BLaER1 (cell line): ENCODE measurements around the gene BAIAP2L1.
"Not testable (repeated sequence)": the region's sequence is repeated elsewhere in the genome, so short reads cannot be mapped to it uniquely, and the experiment has no call there.

Source experiments
- H3K27ac ChIP-seq: shearing (Covaris generic); formaldehyde crosslinking; 2 replicates; pipeline ENCODE4 v1.8.1; 2022
- H3K27me3 ChIP-seq: shearing (Covaris generic); formaldehyde crosslinking; 2 replicates; pipeline ENCODE4 v1.8.1; 2022
- H3K36me3 ChIP-seq: shearing (Covaris generic); formaldehyde crosslinking; 2 replicates; pipeline ENCODE4 v1.8.1; 2022
- H3K4me1 ChIP-seq: shearing (Covaris generic); formaldehyde crosslinking; 2 replicates; pipeline ENCODE4 v1.8.1; 2022
- H3K4me2 ChIP-seq: shearing (Covaris generic); formaldehyde crosslinking; 2 replicates; pipeline ENCODE4 v1.8.1; 2022
- H3K4me3 ChIP-seq: shearing (Covaris generic); formaldehyde crosslinking; 2 replicates; pipeline ENCODE4 v1.8.1; 2022
- H3K9ac ChIP-seq: shearing (Covaris generic); formaldehyde crosslinking; 2 replicates; pipeline ENCODE4 v1.8.1; 2022
- H3K9me3 ChIP-seq: shearing (Covaris generic); formaldehyde crosslinking; 2 replicates; pipeline ENCODE4 v1.8.1; 2022
- H4K20me1 ChIP-seq: shearing (Covaris generic); formaldehyde crosslinking; 2 replicates; pipeline ENCODE4 v1.8.1; 2022
- Cebpa-rat ChIP-seq: shearing (Covaris generic); IDR thresholded peaks from 2 replicates; pipeline ENCODE4 v1.8.1; 2022

Gene BAIAP2L1

GRCh38 chr7:98329100-98329790 is 71.6 kb downstream of the BAIAP2L1 start:
- H3K9me3 ChIP-seq = no peaks in the 10 kb centered on the region
- peak overlapping the region; percentile 48 for H3K9ac ChIP-seq
- peak overlapping the region; percentile 74 for H3K4me2 ChIP-seq
- H3K4me3 ChIP-seq = 0 out of 2 replicates have a peak overlapping the region, but pooled peaks have one; percentile 13
- TF ChIP-seq Cebpa-rat = no peak
- H3K4me1 ChIP-seq = peaks cover 23% of the 10 kb centered on the region
- H3K27me3 ChIP-seq = no peaks in the 10 kb centered on the region
- H3K27ac ChIP-seq = peak overlapping the region; percentile 76
- H3K36me3 ChIP-seq = no peaks in the 10 kb centered on the region; the same call in 1 of the 2 replicates
- H4K20me1 ChIP-seq = no peaks in the 10 kb centered on the region

GRCh38 chr7:98324782-98325181 is 76.1 kb downstream of the BAIAP2L1 start:
- no peak for TF ChIP-seq Cebpa-rat
- Histone ChIP-seq H3K27ac (no peak overlapping the region), H3K36me3 (no peaks in the 10 kb centered on the region; the same call in 1 of the 2 replicates), H3K4me2 (no peak overlapping the region), H4K20me1 (no peaks in the 10 kb centered on the region), H3K4me3 (no peak overlapping the region), H3K27me3 (no peaks in the 10 kb centered on the region), H3K4me1 (peaks cover 57% of the 10 kb centered on the region), H3K9me3 (no peaks in the 10 kb centered on the region), H3K9ac (no peak overlapping the region)

- TF ChIP-seq Cebpa-rat = no peak
- Histone ChIP-seq H3K27me3 (no peaks in the 10 kb centered on the region), H4K20me1 (no peaks in the 10 kb centered on the region), H3K9ac (no peak overlapping the region), H3K4me1 (peaks cover 55% of the 10 kb centered on the region), H3K9me3 (no peaks in the 10 kb centered on the region), H3K36me3 (no peaks in the 10 kb centered on the region; the same call in 1 of the 2 replicates), H3K4me2 (no peak overlapping the region), H3K27ac (no peak overlapping the region), H3K4me3 (no peak overlapping the region)
These were observed 77.1 kb downstream of the BAIAP2L1 start for GRCh38 chr7:98323597-98324322.

GRCh38 chr7:98322331-98323270 is 78.3 kb downstream of the BAIAP2L1 start:
- Histone ChIP-seq H3K9ac (no peak overlapping the region), H3K4me3 (no peak overlapping the region), H3K27me3 (no peaks in the 10 kb centered on the region), H3K4me1 (peaks cover 54% of the 10 kb centered on the region), H3K9me3 (no peaks in the 10 kb centered on the region), H3K4me2 (peak overlapping the region; percentile 76), H4K20me1 (no peaks in the 10 kb centered on the region), H3K27ac (no peak overlapping the region), H3K36me3 (no peaks in the 10 kb centered on the region; the same call in 1 of the 2 replicates)
- no peak for TF ChIP-seq Cebpa-rat

GRCh38 chr7:98321301-98321700 is 79.6 kb downstream of the BAIAP2L1 start:
- peaks cover 6% of the 10 kb centered on the region for H3K9me3 ChIP-seq
- H3K27ac ChIP-seq = 0 out of 2 replicates have a peak overlapping the region, but pooled peaks have one; percentile 11
- no peaks in the 10 kb centered on the region for H4K20me1 ChIP-seq
- H3K4me2 ChIP-seq = peak overlapping the region; percentile 76
- H3K27me3 ChIP-seq = no peaks in the 10 kb centered on the region
- H3K36me3 ChIP-seq = no peaks in the 10 kb centered on the region; the same call in 1 of the 2 replicates
- no peak for TF ChIP-seq Cebpa-rat
- H3K4me1 ChIP-seq = peaks cover 57% of the 10 kb centered on the region
- H3K9ac ChIP-seq = no peak overlapping the region
- no peak overlapping the region for H3K4me3 ChIP-seq

- no peak for TF ChIP-seq Cebpa-rat
- Histone ChIP-seq H3K4me1 (peaks cover 78% of the 10 kb centered on the region), H3K4me3 (no peak overlapping the region), H3K36me3 (no peaks in the 10 kb centered on the region), H3K4me2 (0 out of 2 replicates have a peak overlapping the region, but pooled peaks have one; percentile 76), H3K27ac (no peak overlapping the region), H4K20me1 (no peaks in the 10 kb centered on the region), H3K27me3 (no peaks in the 10 kb centered on the region), H3K9me3 (peaks cover 12% of the 10 kb centered on the region), H3K9ac (no peak overlapping the region)
These were observed 81.7 kb downstream of the BAIAP2L1 start for GRCh38 chr7:98319176-98319575.

GRCh38 chr7:98317366-98318040 is 83.4 kb downstream of the BAIAP2L1 start:
- H3K27ac ChIP-seq = no peak overlapping the region
- no peak overlapping the region for H3K4me3 ChIP-seq
- no peaks in the 10 kb centered on the region for H4K20me1 ChIP-seq
- no peak overlapping the region for H3K9ac ChIP-seq
- TF ChIP-seq Cebpa-rat = no peak
- H3K27me3 ChIP-seq = no peaks in the 10 kb centered on the region
- H3K4me2 ChIP-seq = no peak overlapping the region
- peaks cover 12% of the 10 kb centered on the region for H3K9me3 ChIP-seq
- H3K36me3 ChIP-seq = no peaks in the 10 kb centered on the region
- H3K4me1 ChIP-seq = peaks cover 84% of the 10 kb centered on the region

GRCh38 chr7:98315994-98316527 is 84.8 kb downstream of the BAIAP2L1 start:
- H3K9ac ChIP-seq, H3K27me3 ChIP-seq, H3K4me3 ChIP-seq, H4K20me1 ChIP-seq, H3K36me3 ChIP-seq: not testable (repeated sequence)
- Histone ChIP-seq H3K27ac (peak overlapping the region; percentile 88), H3K4me2 (peak overlapping the region; percentile 79), H3K9me3 (peaks cover 12% of the 10 kb centered on the region), H3K4me1 (peaks cover 77% of the 10 kb centered on the region)
